ENCODE data around the gene TNFRSF19. TPM values are rescaled to one million over a fixed set of nuclear protein-coding genes. Genes with fewer than 3 reads are reported as not detected.

TNFRSF19 gene
- total RNA-seq, 1 donor from 2014 or later: 25.9 TPM

DNA sequence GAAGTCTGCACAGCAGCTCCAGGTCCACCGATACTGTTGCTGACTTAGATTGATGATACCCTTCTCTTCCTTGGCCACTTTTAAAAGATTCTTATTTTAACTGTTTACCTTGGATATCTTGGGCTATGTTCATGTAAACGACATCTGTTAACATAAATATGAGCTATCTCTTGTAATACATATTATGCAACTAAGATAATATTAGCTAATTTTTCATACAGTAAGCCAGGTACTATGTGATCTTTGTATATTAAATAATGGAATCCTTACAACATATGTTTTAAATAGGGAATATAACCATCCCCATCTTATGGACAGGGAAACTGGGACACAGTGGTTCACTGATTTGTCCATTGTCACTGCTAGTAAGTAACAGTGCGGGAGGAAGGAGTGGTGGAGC lies 37.9 kb downstream of the TNFRSF19 start:
- peak overlapping the region; percentile 34 for H3K4me3 ChIP-seq
- peaks cover 43% of the 10 kb centered on the region for H3K4me1 ChIP-seq
- no peaks in the 10 kb centered on the region for H3K36me3 ChIP-seq
- H3K27ac ChIP-seq (replicated peaks): peak overlapping the region; percentile 77
- H3K9me3 ChIP-seq (replicated peaks): no peaks in the 10 kb centered on the region
- TF ChIP-seq, protein P1, sequence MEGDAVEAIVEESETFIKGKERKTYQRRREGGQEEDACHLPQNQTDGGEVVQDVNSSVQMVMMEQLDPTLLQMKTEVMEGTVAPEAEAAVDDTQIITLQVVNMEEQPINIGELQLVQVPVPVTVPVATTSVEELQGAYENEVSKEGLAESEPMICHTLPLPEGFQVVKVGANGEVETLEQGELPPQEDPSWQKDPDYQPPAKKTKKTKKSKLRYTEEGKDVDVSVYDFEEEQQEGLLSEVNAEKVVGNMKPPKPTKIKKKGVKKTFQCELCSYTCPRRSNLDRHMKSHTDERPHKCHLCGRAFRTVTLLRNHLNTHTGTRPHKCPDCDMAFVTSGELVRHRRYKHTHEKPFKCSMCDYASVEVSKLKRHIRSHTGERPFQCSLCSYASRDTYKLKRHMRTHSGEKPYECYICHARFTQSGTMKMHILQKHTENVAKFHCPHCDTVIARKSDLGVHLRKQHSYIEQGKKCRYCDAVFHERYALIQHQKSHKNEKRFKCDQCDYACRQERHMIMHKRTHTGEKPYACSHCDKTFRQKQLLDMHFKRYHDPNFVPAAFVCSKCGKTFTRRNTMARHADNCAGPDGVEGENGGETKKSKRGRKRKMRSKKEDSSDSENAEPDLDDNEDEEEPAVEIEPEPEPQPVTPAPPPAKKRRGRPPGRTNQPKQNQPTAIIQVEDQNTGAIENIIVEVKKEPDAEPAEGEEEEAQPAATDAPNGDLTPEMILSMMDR (IDR thresholded peaks at IDR 0.05; ENCODE audit: borderline replicate concordance): no peak
- intact Hi-C loops (cut with micrococcal nuclease): no loop called here
- DNase-seq: no peak
- H3K27me3 ChIP-seq (ENCODE audit: low read depth): no peaks in the 10 kb centered on the region

- Histone ChIP-seq H3K4me3 (peak overlapping the region; percentile 34), H3K36me3 (peaks cover 6% of the 10 kb centered on the region), H3K27ac (replicated peaks) (peak overlapping the region; percentile 77), H3K4me1 (peaks cover 43% of the 10 kb centered on the region), H3K9me3 (replicated peaks) (no peaks in the 10 kb centered on the region), H3K27me3 (ENCODE audit: low read depth) (no peaks in the 10 kb centered on the region)
- intact Hi-C loops (cut with micrococcal nuclease): no loop called here
- TF ChIP-seq, protein P1 (IDR thresholded peaks at IDR 0.05; ENCODE audit: borderline replicate concordance): no peak
- peak; percentile 59 for DNase-seq
Measured at GRCh38 chr13:23608701-23609413, 38.6 kb downstream of the TNFRSF19 start.

- no peaks in the 10 kb centered on the region for H3K27me3 ChIP-seq (ENCODE audit: low read depth)
- H3K9me3 ChIP-seq (replicated peaks): no peaks in the 10 kb centered on the region
- H3K4me3 ChIP-seq: peak overlapping the region; percentile 34
- intact Hi-C loops (cut with micrococcal nuclease): no loop called here
- H3K27ac ChIP-seq (replicated peaks): peak overlapping the region; percentile 77
- TF ChIP-seq, protein P1 (IDR thresholded peaks at IDR 0.05; ENCODE audit: borderline replicate concordance): no peak
- no peak for DNase-seq
- peaks cover 6% of the 10 kb centered on the region for H3K36me3 ChIP-seq
- H3K4me1 ChIP-seq: peaks cover 43% of the 10 kb centered on the region
Measured at GRCh38 chr13:23609414-23609760, 39.2 kb downstream of the TNFRSF19 start.

DNA sequence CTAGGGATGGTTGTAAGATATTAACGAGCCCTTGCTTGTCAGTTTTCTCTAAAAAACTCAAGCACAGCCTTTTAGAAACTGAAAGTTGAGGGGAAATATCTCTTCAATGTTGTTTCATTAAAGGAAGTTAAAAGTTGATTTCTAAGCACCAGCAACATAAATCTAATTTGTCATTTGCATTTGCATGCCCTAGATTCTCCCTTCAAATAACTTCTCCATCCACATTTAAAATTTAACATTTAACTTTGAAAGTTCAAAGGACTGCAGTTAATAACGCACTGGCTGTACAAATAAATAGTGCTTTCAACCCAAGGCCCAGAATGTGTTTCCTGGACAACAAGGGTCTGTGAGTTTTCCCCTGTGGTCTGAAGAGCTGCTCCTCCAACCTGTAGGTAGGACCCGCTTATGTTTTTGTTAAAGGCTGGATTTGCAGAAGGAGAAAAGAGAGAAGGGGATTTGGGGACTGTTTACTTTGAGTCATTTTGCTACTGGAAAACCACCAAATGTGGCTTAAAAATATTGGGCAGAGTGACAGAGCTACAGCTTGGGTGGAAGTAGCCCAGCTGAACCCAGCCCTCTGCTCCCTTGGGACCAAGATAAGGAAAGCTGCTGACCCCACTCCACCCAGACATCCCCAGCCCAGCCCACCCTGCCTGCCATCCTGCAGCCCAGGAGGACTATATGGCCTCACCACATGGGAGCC lies 39.8 kb downstream of the TNFRSF19 start:
- Histone ChIP-seq H3K9me3 (replicated peaks) (no peaks in the 10 kb centered on the region), H3K36me3 (peaks cover 6% of the 10 kb centered on the region), H3K4me3 (peak overlapping the region; percentile 34), H3K27me3 (ENCODE audit: low read depth) (no peaks in the 10 kb centered on the region), H3K27ac (replicated peaks) (peak overlapping the region; percentile 77), H3K4me1 (peaks cover 43% of the 10 kb centered on the region)
- intact Hi-C loops (cut with micrococcal nuclease): no loop called here
- peak; percentile 58 for DNase-seq
- TF ChIP-seq, protein P1 (IDR thresholded peaks at IDR 0.05; ENCODE audit: borderline replicate concordance): no peak

DNA sequence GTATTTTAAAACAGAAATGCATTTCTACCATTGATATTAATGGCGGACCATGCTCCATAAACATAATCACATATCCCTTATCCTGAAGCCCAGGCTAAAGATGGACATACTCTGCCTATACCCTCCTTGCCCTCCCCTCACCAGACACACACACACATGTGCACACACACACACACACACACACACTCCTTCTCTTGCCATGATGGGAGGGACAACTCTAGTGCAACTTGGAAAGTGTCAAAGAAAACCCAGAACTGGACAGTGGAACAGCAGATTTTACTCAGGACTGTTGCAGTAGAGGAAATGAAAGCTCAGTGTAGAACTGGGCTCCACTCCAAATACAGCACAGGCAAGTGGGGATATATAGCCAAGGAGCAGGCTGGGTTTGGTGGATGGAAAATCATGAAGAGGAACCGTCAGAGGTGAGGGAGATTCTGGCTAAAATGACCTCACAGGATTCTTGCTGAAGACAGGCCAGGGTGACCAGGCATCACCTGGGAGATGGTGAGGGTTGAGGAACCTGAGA lies 40.8 kb downstream of the TNFRSF19 start:
- TF ChIP-seq, protein P1 (IDR thresholded peaks at IDR 0.05; ENCODE audit: borderline replicate concordance): no peak
- peaks cover 13% of the 10 kb centered on the region for H3K36me3 ChIP-seq
- peaks cover 43% of the 10 kb centered on the region for H3K4me1 ChIP-seq
- DNase-seq: no peak
- H3K9me3 ChIP-seq (replicated peaks): no peaks in the 10 kb centered on the region
- intact Hi-C loops (cut with micrococcal nuclease): no loop called here
- H3K27ac ChIP-seq (replicated peaks): peak overlapping the region; percentile 77
- H3K27me3 ChIP-seq (ENCODE audit: low read depth): no peaks in the 10 kb centered on the region
- H3K4me3 ChIP-seq: no peak overlapping the region

Data from left ventricle myocardium inferior (tissue), 1 donor.